HUES6 (cell line): ENCODE data around the gene KCNJ11.

Experiments used
- H3K27ac ChIP-seq: 2 replicates; pipeline ENCODE4 v1.7.0; 2013; ENCODE audit warnings: low read depth, mild to moderate bottlenecking, low read length, inconsistent platforms
- H3K27me3 ChIP-seq: 2 replicates; pipeline ENCODE4 v1.6.1; 2013; ENCODE audit warnings: low read length; ENCODE audit not compliant: control insufficient read depth, insufficient read depth
- H3K36me3 ChIP-seq: 2 replicates; pipeline ENCODE4 v1.6.1; 2013; ENCODE audit warnings: low read length; ENCODE audit not compliant: control insufficient read depth, insufficient read depth
- H3K4me1 ChIP-seq: 2 replicates; pipeline ENCODE4 v1.6.1; 2013; ENCODE audit warnings: low read length; ENCODE audit not compliant: control insufficient read depth, insufficient read depth
- H3K4me3 ChIP-seq: 2 replicates; pipeline ENCODE4 v1.5.1; 2013; ENCODE audit warnings: low read depth, low read length
- H3K9ac ChIP-seq: one replicate; pipeline ENCODE4 v1.6.1; 2013; ENCODE audit warnings: mild to moderate bottlenecking, low read length
- H3K9me3 ChIP-seq: 2 replicates; pipeline ENCODE4 v1.6.1; 2013; ENCODE audit warnings: low read depth, low read length; ENCODE audit not compliant: control insufficient read depth, insufficient read depth

KCNJ11 gene

DNA sequence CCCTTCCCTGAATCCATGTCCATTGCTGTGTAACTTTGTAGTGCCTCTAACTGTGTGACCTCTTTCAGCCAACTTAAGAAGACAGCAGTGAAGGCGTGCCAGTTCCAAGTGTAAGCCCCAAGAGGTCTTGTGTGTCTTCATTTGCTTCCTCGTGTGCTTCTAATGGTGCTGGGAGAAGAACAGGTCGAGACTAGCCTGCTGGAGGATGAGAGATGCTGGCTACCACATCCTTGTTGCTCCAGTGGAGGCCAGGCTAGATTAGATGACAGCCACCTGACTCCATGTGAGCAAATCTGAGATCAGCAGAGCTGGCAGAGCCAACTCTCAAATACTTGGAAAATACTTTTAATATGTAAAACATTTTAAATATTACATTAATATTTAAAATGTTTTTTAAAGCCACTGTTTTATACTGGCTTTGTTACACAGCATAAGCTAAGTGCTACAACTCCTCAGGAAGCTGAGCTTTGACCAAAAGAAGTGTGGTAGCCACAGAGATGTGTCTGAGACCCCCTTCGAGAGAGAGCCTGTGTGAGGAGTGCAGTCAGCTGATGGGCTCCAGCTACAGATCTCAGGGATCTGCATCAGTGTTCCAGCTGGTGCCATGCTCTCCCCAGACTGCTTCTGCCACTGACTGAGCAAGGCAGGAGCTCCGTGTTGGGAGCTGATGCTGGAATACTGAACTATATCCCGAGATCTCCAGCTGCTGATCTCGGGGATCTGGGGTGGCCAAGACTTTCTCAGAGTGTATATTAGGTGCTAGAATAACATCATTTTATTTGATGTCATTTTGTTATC lies 8.9 kb downstream of the KCNJ11 start:
- no peak overlapping the region for H3K27ac ChIP-seq
- H3K9ac ChIP-seq: no peak overlapping the region
- H3K4me3 ChIP-seq: no peak overlapping the region
- no peaks in the 10 kb centered on the region for H3K27me3 ChIP-seq
- peaks cover 26% of the 10 kb centered on the region for H3K9me3 ChIP-seq
- H3K4me1 ChIP-seq: no peaks in the 10 kb centered on the region
- H3K36me3 ChIP-seq: no peaks in the 10 kb centered on the region

DNA sequence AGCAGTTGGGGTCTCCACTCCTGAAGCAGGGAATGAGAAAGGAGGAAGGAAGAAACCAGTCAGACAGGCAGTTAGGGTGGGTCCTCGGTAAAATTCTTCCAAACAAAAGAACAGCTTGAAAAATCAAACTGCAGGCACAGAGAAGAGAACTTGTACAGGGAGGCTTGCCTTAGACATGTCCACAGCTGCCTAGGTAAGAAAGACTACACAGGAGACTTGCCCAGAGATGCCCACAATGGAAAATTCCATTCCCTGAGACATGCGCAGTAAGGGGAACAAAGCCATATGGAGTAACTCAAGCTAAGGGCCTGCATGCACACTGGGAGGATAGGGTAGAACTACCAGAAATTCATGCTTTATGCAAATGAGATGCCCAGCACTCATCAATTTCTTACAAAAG lies 9.8 kb downstream of the KCNJ11 start:
- peaks cover 35% of the 10 kb centered on the region for H3K9me3 ChIP-seq
- H3K4me3 ChIP-seq: no peak overlapping the region
- H3K27me3 ChIP-seq: no peaks in the 10 kb centered on the region
- no peaks in the 10 kb centered on the region for H3K4me1 ChIP-seq
- H3K36me3 ChIP-seq: no peaks in the 10 kb centered on the region
- no peak overlapping the region for H3K27ac ChIP-seq
- H3K9ac ChIP-seq: no peak overlapping the region

DNA sequence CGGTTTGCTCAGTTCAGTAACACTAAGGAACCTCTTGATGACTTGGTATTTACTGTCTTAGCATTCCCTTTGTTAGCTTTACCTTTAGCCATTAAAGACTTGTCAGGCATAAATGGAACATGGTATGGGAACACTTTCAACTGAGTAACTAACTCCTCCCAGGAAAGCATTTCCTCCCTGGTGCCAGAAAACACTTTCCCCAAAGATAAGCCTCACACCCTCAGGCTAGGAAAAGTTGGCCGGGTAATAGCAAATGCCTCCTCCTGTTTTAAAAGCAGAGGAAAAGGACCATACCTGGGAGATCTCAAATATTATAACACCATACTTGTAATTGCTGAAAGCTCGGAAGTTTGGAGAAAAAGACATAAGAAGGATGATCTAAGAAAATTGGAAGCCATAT lies 12.0 kb downstream of the KCNJ11 start:
- no peaks in the 10 kb centered on the region for H3K36me3 ChIP-seq
- peaks cover 56% of the 10 kb centered on the region for H3K9me3 ChIP-seq

DNA sequence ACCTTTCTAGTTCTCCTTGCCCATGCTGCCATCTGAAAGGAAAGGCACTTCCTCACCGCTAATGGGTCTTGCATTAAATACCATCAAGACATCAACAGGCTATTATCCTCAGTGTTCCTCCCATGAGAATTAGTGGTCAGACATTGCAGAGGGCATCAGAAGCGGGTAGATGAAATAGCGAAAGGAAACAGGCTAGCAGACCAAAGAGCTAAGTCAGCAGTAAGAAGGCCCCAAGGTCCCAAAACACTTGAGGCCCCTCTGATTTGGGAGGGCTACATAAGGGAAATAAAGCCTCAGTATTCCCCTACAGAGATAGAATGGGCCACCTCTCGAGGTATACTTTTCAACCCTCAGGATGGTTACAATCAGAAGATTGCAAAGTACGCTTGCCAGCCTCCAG lies 12.9 kb downstream of the KCNJ11 start:
- no peak overlapping the region for H3K9ac ChIP-seq
- no peak overlapping the region for H3K27ac ChIP-seq
- H3K9me3 ChIP-seq: peaks cover 66% of the 10 kb centered on the region
- no peaks in the 10 kb centered on the region for H3K36me3 ChIP-seq
- H3K4me3 ChIP-seq: no peak overlapping the region
- H3K27me3 ChIP-seq: no peaks in the 10 kb centered on the region
- no peaks in the 10 kb centered on the region for H3K4me1 ChIP-seq

More for the DNA sequence above, 12.0 kb downstream of the KCNJ11 start:
- Histone ChIP-seq H3K9ac (no peak overlapping the region), H3K4me1 (no peaks in the 10 kb centered on the region), H3K27ac (no peak overlapping the region), H3K27me3 (no peaks in the 10 kb centered on the region), H3K4me3 (no peak overlapping the region)

DNA sequence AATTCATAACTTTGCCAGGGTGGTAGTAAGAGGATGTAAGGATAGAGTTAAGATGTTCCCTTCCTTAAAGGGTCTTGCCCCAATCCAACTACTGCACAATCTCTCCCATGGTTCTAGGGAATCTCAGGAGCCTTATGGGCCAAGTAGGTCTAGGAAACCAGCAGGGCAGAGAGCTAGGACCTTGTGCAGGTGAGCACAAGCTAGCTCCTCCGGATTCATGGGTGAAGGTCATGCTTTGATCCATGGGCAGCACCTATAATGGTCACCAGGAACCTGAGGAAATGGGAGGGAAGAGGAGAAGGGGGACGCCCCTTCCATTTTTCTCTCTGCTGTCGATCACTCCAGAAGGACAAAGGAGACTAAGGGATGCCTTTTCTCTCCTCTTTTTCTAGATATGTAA lies 16.8 kb downstream of the KCNJ11 start:
- no peaks in the 10 kb centered on the region for H3K36me3 ChIP-seq
- no peak overlapping the region for H3K4me3 ChIP-seq
- H3K9me3 ChIP-seq: peaks cover 74% of the 10 kb centered on the region
- no peak overlapping the region for H3K9ac ChIP-seq
- no peaks in the 10 kb centered on the region for H3K4me1 ChIP-seq
- no peaks in the 10 kb centered on the region for H3K27me3 ChIP-seq
- no peak overlapping the region for H3K27ac ChIP-seq

DNA sequence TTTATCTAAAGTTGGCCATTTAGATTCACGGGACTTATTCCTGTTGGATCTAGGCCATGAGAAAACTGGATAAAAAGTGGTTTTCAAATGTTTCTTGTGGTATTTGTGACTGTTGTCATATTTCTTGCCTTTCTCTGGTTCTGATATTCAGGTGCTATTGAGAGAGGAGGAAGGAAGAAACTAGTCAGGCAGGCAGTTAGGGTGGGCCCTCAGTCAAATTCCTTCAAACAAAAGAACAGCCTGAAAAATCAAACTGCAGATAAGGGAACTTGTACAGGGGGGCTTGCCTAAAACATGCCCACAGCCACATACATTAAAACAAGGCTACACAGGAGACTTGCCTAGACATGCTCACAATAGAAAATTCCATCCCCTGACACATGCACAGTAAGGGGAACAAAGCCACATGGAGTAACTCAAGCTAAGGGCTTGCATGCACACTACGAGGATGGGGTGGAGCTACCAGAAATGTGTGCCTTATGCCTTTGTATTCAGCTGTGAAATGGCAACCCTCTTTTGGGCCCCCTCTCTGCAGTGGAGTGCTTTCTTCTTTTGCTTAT lies 18.7 kb downstream of the KCNJ11 start:
- H3K36me3 ChIP-seq: no peaks in the 10 kb centered on the region

DNA sequence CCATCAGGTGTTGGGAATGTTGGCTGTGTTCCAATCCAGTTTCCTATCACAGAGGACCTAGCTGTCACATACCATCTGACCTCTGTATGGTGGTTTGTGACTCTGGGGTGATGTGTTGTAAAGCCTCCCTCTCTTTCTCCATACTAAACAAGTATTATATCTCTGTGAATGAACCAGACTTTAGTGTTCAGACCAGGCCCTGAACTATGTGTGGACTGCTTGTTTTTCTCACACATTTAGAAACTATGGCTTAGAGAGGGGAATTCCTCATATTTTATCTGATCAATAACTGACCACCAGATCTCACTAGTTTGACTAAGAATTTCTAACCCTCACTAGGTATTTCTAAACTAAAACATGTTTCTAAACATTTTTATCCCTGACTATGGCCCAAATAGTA lies 19.4 kb downstream of the KCNJ11 start:
- Histone ChIP-seq H3K9ac (no peak overlapping the region), H3K4me3 (no peak overlapping the region), H3K4me1 (no peaks in the 10 kb centered on the region), H3K9me3 (peaks cover 64% of the 10 kb centered on the region), H3K36me3 (no peaks in the 10 kb centered on the region), H3K27ac (no peak overlapping the region), H3K27me3 (no peaks in the 10 kb centered on the region)

More for the DNA sequence above, 18.7 kb downstream of the KCNJ11 start:
- H3K4me1 ChIP-seq: no peaks in the 10 kb centered on the region
- no peaks in the 10 kb centered on the region for H3K27me3 ChIP-seq
- no peak overlapping the region for H3K9ac ChIP-seq
- no peak overlapping the region for H3K4me3 ChIP-seq
- no peak overlapping the region for H3K27ac ChIP-seq
- H3K9me3 ChIP-seq: peaks cover 71% of the 10 kb centered on the region

DNA sequence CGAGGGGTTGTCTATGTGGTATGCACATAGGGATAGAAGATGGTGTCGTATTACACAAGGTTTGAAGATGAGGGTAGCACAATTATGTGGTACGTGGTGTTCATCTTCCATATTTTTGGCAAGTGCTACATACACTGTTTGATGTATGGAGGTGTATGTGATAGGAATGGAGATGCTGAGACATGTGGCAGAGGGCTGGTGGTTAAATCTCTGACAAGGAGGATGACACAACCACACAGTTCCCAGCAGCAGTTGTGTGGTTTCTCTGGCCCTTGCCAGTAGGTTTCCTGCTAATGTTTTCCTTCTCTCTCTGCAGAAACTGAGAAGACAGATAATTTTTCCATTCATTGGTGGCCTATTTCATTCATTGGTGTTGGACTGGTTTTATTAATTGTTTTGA lies 19.9 kb downstream of the KCNJ11 start:
- Histone ChIP-seq H3K4me1 (no peaks in the 10 kb centered on the region), H3K36me3 (no peaks in the 10 kb centered on the region), H3K9ac (no peak overlapping the region), H3K27me3 (no peaks in the 10 kb centered on the region), H3K27ac (no peak overlapping the region), H3K4me3 (no peak overlapping the region), H3K9me3 (peaks cover 58% of the 10 kb centered on the region)

DNA sequence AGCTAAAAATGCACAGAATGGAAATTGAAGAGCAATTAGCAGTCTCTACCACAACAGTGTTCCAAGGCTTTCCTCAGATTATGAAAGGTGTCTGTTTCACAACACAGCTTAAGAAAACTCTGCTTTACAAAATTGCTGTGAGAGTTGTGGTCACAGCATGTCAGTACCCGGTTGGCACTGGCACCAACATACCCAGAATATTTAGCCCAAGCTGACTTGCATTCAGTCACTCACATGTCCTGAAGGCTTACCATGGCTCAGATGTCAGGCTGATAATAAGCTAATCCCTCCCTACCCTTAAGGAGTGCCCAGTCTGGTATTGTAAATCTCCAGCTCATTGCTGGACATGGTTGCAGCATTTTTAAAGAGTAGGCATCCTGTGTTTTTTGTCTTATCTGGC lies 22.0 kb downstream of the KCNJ11 start:
- Histone ChIP-seq H3K36me3 (no peaks in the 10 kb centered on the region), H3K4me3 (no peak overlapping the region)

DNA sequence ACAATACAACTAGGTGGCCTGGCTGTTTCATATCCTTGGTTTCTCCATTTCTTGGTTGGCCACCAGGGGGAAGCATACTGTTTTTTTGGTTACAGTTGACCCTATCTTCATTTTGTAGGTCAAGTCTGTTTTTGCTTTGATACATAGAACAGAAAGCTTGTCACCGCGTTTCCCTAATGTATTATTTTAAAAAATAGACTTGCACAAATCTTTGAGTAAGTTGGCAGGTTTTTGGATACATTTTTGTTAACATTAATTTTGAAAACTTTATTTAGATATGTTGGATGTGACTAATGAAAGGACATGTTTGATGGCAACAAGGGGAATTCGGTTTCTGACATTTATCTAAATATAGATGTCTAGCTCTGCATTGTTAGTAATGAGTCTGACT lies 33.9 kb downstream of the KCNJ11 start:
- H3K9me3 ChIP-seq: no peaks in the 10 kb centered on the region
- H3K4me1 ChIP-seq: 0 out of 2 replicates have a peak, but pooled peaks cover 14% of the 10 kb centered on the region
- no peaks in the 10 kb centered on the region for H3K36me3 ChIP-seq
- peaks cover 48% of the 10 kb centered on the region for H3K27me3 ChIP-seq
- no peak overlapping the region for H3K27ac ChIP-seq
- H3K9ac ChIP-seq: no peak overlapping the region
- peak overlapping the region; percentile 50; the same call in 1 of the 2 replicates for H3K4me3 ChIP-seq

More for the DNA sequence above, 22.0 kb downstream of the KCNJ11 start:
- peaks cover 38% of the 10 kb centered on the region for H3K9me3 ChIP-seq
- no peaks in the 10 kb centered on the region for H3K27me3 ChIP-seq
- H3K9ac ChIP-seq: no peak overlapping the region
- H3K4me1 ChIP-seq: no peaks in the 10 kb centered on the region
- H3K27ac ChIP-seq: no peak overlapping the region

DNA sequence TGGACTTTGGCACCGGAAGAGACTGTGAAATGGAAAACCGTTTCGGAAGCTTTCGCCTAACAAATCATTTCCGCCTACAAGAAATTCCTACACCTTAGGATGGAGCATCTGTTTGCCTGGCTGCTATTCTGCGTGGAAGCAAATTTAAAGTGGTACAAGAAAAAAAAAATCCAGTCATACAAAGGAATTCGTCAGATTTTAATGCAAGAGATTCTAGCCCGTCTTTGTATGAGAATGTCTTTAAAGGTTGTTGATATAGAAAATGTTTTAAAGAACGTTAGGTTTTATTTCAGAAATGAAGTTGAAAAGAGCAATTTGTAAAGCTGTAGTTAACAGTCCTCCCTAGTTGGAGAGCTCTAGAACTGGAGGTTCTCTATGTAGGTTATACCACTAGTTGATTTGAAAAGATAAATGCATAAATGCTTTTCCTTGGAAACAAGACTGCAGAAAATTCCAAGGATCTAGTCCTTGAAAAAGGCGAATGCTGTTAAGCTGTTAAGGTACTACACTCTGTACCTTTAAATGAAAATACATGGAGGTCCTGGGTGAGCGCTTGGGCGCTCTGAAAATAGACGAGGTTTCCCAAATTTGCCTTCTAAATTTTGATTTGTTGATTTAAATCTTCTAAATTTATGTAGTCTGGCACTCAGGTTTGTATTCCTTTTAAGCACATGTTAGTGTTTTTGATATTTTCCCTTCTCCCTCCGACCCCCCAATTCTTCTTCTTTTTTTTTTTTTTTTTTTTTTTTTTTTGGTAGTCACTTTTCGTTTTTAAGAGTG lies 34.4 kb downstream of the KCNJ11 start:
- peaks cover 53% of the 10 kb centered on the region for H3K27me3 ChIP-seq
- H3K4me1 ChIP-seq: 0 out of 2 replicates have a peak, but pooled peaks cover 14% of the 10 kb centered on the region
- H3K9ac ChIP-seq: peak overlapping the region; percentile 21
- no peak overlapping the region for H3K27ac ChIP-seq
- no peaks in the 10 kb centered on the region for H3K9me3 ChIP-seq
- no peaks in the 10 kb centered on the region for H3K36me3 ChIP-seq
- H3K4me3 ChIP-seq: peak overlapping the region; percentile 50
